AG09319 (cell line): ENCODE data around the gene BTG3.
A peak's percentile ranks its signal among the peaks of the same experiment; 100 is the strongest.

Experiments used
- DNase-seq: peaks from one replicate; pipeline ENCODE4 v3.0.0-alpha.2; 2010; ENCODE audit warnings: low read depth; ENCODE audit errors: extremely low read depth
- CTCF ChIP-seq: IDR thresholded peaks from 2 replicates; pipeline ENCODE4 v1.5.1; 2011; ENCODE audit warnings: low read depth, mild to moderate bottlenecking, inconsistent platforms, low read length, moderate library complexity

The BTG3 gene

GRCh38 chr21:17612565-17613241 is at the start of gene BTG3:
BTG3 (minus strand) TSS chr21:17612901; CDS start chr21:17609144, 3,757 bp downstream.
- no peak for TF ChIP-seq CTCF
- DNase-seq, result peak; percentile 55

GRCh38 chr21:17660862-17661261 is 48.2 kb upstream of the BTG3 start:
- DNase-seq, result no peak
- TF ChIP-seq CTCF, result no peak

- no peak for TF ChIP-seq CTCF
- no peak for DNase-seq
These were observed 47.8 kb upstream of the BTG3 start for GRCh38 chr21:17660452-17660851.

- no peak for TF ChIP-seq CTCF
- no peak for DNase-seq
These were observed 46.2 kb upstream of the BTG3 start for GRCh38 chr21:17658931-17659330.

GRCh38 chr21:17651526-17651925 is 38.8 kb upstream of the BTG3 start:
- DNase-seq, result no peak
- no peak for TF ChIP-seq CTCF

GRCh38 chr21:17650292-17650691 is 37.6 kb upstream of the BTG3 start:
- TF ChIP-seq CTCF, result no peak
- no peak for DNase-seq

- TF ChIP-seq CTCF, result no peak
- DNase-seq, result no peak
These were observed 34.1 kb upstream of the BTG3 start for GRCh38 chr21:17646790-17647189.
